Measurements from ENCODE around the gene BTBD9.

BTBD9 gene

DNA sequence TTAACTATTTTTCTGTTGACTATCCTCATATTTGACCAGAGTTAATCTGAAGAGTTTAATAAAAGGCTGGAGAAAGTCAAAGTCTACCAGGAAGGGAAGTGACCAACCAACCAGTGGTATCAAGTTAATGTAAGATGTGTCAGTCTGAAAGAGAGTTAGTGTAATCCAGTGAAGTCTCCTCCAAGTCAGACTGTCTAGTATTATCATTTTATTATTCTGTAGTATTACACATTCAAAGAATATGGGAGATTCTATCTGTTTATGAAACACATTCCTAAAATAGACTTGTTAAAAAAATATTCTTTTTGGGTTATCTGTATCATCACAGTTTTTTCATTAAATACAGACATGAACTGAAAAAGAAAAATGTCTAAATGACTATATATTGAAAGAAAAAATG, 194.4 kb downstream of the BTBD9 start:
- TF ChIP-seq, protein P1, sequence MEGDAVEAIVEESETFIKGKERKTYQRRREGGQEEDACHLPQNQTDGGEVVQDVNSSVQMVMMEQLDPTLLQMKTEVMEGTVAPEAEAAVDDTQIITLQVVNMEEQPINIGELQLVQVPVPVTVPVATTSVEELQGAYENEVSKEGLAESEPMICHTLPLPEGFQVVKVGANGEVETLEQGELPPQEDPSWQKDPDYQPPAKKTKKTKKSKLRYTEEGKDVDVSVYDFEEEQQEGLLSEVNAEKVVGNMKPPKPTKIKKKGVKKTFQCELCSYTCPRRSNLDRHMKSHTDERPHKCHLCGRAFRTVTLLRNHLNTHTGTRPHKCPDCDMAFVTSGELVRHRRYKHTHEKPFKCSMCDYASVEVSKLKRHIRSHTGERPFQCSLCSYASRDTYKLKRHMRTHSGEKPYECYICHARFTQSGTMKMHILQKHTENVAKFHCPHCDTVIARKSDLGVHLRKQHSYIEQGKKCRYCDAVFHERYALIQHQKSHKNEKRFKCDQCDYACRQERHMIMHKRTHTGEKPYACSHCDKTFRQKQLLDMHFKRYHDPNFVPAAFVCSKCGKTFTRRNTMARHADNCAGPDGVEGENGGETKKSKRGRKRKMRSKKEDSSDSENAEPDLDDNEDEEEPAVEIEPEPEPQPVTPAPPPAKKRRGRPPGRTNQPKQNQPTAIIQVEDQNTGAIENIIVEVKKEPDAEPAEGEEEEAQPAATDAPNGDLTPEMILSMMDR (IDR thresholded peaks at IDR 0.05; ENCODE audit: insufficient read depth, low read length, poor library complexity, severe bottlenecking), result no peak
- H3K27me3 ChIP-seq (replicated peaks; ENCODE audit: control insufficient read depth, insufficient read depth, low read length), result no peaks in the 10 kb centered on the region
- H3K36me3 ChIP-seq (ENCODE audit: control insufficient read depth, insufficient read depth, low read length), result no peaks in the 10 kb centered on the region
- no peak overlapping the region for H3K4me3 ChIP-seq (replicated peaks; ENCODE audit: low read depth, low read length)
- no peak for DNase-seq (ENCODE audit: extremely low read depth, insufficient read length)

DNA sequence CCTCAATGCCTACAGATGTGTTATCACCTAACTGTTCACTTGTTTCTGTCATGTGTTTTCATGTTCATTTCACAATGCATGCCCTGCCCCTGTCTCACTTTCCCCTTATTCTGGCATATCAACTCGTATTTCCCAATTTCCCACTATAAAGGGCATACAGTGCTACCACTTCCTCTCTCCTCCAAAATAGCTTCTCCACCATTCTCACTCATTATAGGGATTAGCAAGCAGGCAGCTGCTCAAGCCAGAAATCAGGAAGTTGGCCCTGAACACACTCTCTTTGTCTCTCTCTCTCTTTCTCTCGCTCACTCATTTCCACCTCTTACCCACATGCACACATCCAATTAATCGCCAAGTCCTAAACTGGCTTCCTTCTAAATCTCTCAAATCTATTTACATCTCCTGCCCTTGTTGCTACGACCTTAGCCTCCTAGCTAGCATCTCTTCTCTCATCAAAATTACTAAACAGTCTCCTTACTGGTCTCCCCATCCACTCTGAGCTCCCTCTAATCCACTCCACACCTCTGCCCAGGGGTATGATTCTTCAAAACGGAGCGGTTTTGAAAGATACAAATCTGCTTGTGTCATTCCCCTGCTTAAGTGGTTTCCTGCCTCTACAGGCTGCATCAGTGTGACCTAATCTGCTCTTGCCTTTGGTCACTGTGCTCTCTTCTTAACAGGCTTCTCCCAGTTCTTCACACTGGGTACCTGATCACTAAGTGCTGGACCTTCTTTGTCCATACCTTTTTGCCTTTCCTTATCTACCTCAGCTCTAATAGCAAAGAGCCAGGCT, 196.2 kb downstream of the BTBD9 start:
- H3K36me3 ChIP-seq (ENCODE audit: control insufficient read depth, insufficient read depth, low read length), result no peaks in the 10 kb centered on the region
- H3K27me3 ChIP-seq (replicated peaks; ENCODE audit: control insufficient read depth, insufficient read depth, low read length), result no peaks in the 10 kb centered on the region
- no peak overlapping the region for H3K4me3 ChIP-seq (replicated peaks; ENCODE audit: low read depth, low read length)
- TF ChIP-seq, protein P1 (IDR thresholded peaks at IDR 0.05; ENCODE audit: insufficient read depth, low read length, poor library complexity, severe bottlenecking), result no peak
- DNase-seq (ENCODE audit: extremely low read depth, insufficient read length), result no peak

DNA sequence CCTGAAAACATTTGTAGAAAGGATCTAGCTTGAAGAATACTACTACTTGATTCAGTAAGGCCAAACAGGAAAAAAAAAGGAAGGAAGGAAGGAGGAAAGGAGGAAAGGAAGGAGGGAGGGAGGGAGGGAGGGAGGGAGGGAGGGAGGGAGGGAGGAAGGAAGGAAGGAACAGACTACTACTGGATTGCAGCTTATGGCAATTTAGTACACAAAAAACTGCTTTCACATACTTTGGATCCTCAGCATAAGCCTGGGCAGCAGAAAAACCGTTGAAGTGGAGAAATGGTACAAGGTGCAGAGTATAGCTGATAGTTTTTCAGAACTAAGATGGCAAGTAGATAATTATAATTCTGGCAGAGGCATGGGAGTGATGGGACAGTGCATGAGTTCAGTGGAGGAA, 201.6 kb downstream of the BTBD9 start:
- TF ChIP-seq, protein P1 (IDR thresholded peaks at IDR 0.05; ENCODE audit: insufficient read depth, low read length, poor library complexity, severe bottlenecking), result no peak
- Histone ChIP-seq H3K36me3 (ENCODE audit: control insufficient read depth, insufficient read depth, low read length) (no peaks in the 10 kb centered on the region), H3K27me3 (replicated peaks; ENCODE audit: control insufficient read depth, insufficient read depth, low read length) (no peaks in the 10 kb centered on the region), H3K4me3 (replicated peaks; ENCODE audit: low read depth, low read length) (no peak overlapping the region)
- DNase-seq (ENCODE audit: extremely low read depth, insufficient read length), result no peak

DNA sequence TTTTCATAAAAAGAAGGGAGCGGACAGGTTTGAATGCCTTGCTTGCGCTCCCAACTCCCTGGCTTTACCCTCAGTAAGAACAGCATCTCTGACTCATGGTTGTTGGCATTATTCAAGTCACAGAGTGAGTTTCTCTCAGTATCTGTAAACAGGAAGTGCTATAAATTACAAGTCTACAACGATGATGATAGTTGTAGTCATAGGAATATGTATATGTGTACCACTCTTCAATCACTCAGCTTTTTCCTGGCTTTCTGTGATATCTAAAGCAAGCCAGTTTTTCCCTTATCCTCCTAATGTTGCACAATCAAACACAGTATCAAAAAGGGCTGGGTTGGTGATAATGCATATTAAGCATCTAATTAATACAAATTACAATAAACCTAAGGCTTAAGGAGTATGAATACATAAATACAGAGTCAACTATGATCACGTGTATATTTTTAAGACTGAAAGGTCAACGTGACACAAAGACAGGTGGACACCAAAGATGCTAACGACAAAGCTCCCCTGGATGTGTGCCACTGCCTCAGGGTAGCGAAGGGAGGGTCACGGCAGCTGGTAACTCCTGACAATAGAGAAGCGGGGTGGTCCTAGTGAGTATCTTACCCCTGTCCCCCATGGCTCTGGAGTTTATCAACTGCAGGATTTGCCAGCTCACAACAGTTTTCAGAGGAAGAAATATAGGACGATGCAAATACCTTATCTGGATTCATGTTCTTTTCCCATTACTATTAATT, 202.8 kb downstream of the BTBD9 start:
- TF ChIP-seq, protein P1 (IDR thresholded peaks at IDR 0.05; ENCODE audit: insufficient read depth, low read length, poor library complexity, severe bottlenecking), result no peak
- Histone ChIP-seq H3K27me3 (replicated peaks; ENCODE audit: control insufficient read depth, insufficient read depth, low read length) (no peaks in the 10 kb centered on the region), H3K4me3 (replicated peaks; ENCODE audit: low read depth, low read length) (no peak overlapping the region), H3K36me3 (ENCODE audit: control insufficient read depth, insufficient read depth, low read length) (no peaks in the 10 kb centered on the region)
- DNase-seq (ENCODE audit: extremely low read depth, insufficient read length), result no peak

DNA sequence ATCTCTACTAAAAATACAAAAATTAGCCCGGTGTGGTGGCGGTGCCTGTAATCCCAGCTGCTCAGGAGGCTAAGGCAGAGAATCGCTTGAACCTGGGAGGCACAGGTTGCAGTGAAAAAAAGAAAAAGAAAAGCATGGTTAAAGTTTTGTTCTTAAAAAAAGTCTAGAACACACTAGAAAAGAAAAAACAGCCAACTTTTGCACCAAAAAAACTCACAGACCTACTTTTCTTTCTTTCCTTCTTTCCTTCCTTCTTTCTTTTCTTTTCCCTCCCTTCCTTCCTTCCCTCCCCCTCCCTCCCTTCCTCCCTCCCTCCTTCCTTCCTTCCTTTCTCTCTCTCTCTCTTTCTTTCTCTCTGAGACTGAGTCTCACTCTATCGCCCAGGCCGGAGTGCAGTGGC, 204.4 kb downstream of the BTBD9 start:
- no peaks in the 10 kb centered on the region for H3K27me3 ChIP-seq (replicated peaks; ENCODE audit: control insufficient read depth, insufficient read depth, low read length)
- DNase-seq (ENCODE audit: extremely low read depth, insufficient read length), result no peak
- TF ChIP-seq, protein P1 (IDR thresholded peaks at IDR 0.05; ENCODE audit: insufficient read depth, low read length, poor library complexity, severe bottlenecking), result no peak
- no peak overlapping the region for H3K4me3 ChIP-seq (replicated peaks; ENCODE audit: low read depth, low read length)
- H3K36me3 ChIP-seq (ENCODE audit: control insufficient read depth, insufficient read depth, low read length), result no peaks in the 10 kb centered on the region

All from GM06990 (cell line).